Myocyte (in vitro differentiated cells): ENCODE data around the gene PIP4K2A. TPM values are rescaled to one million over a fixed set of nuclear protein-coding genes. Genes with fewer than 3 reads are reported as not detected.

Source experiments
- DNase-seq: peaks from one replicate; pipeline ENCODE4 v3.0.0-alpha.2; 2012; ENCODE audit warnings: low read depth
- total RNA-seq: library from RNA; depleted of rRNA; stranded (reverse); fragments of >200 nt; gene quantifications from 2 replicates; pipeline ENCODE4 v1.2.3, GENCODE V29; 2014

The PIP4K2A gene
- total RNA-seq, 1 donor from 2014 or later, result 22.5 TPM

DNA sequence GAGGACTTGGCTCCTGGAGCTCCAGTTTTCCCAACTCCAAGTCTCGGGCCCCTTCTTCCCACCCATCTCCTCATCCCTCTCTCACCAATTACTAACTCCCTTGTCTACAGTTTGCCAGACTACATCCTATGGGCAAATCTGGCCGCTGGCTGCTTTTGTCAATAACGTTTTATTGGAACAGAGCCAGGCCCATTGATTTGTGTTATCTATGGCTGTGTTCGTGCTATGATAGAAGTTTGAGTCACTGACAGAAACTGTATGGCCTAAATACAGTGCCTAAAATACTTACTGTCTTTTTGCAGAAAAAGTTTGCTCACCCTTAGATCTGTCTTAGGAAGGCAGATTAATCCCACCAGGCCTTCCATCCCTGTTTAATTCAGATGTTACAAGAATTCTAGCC, 71.3 kb downstream of the PIP4K2A start:
- no peak for DNase-seq

DNA sequence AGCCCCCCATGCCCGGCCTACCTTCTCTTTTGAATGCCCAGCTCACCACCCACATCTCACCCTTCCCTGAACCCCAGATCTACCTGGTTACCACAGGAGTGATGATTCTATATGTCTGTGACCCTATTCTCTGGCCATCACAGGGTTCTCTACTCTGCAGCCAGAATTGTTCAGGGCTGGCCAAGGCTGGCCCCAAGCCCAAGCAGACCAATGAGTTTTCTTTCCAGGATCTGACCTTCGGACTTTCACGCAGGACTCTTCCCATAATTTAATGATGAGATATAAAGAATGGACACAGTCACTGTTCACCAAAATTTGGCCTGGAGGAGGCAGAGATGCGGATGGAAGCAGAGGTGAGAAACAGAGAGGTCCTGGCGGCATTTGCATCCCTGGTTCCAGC, 72.6 kb downstream of the PIP4K2A start:
- no peak for DNase-seq

DNA sequence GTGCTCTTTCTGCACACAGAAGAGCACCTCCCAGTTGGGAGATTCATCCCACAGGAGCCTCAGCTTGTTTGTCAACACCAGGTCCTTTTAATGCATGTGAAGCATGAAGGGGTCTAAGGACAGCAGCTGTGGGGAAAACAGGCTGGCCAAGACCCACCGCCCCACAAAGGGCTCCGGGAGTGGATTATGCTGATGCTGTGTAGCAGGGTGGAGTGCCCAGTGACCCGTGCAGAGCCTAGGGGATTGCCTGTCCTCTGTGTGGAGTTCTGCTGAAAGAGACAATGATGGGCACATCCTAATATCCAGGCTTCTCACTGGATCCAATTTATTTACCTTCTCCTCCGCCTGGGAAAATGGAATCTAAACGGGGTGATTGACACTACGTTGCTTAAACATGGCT, 74.0 kb downstream of the PIP4K2A start:
- no peak for DNase-seq

DNA sequence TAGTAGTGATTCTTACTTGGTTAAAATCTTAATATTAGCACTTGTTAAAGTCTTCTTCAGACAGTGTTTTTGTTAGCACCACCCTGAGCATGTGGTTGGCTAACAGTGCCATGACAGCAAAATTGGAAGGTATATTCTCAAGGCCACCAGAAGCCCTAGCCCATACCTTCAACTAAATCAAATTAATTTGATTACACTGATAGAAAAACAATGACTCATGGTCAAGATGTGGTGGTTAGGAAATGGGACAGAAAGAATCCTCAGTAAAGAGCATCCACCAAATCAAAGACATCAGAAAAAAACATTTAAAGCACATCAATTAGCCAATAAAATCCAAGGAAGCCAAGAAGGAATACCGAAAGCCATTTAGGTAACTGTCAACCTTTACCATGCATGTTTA, 75.5 kb downstream of the PIP4K2A start:
- no peak for DNase-seq

DNA sequence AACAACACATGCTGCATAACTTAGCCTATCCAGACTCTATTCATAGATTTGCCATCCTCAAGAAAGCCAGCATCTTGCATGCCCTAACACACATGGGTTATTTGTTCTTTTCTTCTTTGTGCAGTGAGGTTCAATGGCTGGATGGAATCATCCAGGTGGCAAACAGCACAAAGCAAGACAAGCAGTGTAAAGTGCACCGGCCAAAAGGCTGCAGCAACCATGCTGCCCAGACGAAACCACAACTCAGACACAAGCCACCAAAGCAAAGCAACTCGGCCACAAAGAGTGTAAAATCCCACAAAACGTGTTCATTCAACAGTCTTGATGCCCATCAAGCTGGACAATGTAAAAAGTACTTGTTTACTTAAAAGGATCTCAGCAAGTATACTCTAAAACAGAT, 76.9 kb downstream of the PIP4K2A start:
- peak; percentile 45 for DNase-seq

GRCh38 chr10:22635650-22636049, 78.7 kb downstream of the PIP4K2A start:
- no peak for DNase-seq

DNA sequence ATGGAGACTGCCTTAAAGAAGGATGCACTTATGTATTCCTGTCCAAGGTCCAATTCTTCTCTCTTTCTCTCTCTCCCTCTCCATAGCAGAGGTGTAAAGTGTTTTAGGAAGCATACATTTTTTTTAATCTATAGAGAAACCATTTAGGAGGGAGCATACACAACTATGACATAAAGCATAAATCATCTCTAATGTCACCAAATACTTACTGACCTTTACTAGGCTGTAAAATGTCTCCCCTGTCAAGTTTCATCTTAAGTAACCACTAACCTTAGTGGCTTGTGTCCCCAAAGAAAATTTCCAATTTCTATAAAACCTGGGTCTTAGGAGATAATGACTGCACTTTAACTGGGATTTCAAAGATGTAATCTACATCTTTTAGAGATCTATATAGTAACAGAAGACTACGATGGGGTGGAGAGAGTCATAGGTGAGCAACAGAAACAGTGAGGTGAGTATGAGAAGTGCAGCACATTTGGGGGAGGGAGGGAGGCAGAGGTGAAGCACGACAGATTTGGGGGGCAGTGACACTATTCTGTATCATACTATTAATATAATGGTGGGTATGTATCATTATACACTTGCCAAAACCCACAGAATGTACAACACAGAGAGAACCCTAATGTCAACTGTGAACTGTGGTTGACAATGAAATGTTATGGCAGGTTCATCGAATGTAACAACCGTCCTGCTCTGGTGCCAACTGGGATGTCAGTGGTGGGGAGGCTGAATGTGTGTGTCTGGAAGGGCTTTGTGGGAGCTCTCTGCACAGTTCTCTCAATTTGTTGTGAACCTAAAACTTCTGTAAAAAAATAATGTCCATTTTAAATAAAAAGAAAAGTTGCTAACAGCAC, 79.5 kb downstream of the PIP4K2A start:
- DNase-seq, result no peak

- DNase-seq, result no peak
Observed at GRCh38 chr10:22634093-22634492, 80.3 kb downstream of the PIP4K2A start.

DNA sequence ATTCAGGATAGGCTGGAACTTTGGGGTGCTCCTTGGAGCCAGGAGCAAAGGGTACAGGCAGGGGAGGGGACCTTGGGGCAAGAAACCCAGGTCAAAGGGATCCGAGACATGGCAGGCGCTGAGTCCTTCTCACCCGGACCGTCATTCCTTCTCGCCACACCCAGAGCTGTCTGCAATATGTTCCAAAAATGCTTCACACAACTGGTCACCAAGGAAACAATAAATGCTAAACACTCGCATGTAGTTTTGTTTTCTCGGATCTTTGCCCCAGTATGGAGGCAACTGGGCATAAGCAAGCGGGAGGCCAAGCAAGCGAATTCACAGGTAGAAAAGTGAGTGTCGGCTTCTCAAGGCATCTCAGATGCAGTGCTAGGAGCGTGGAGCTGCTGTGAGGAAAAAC, 80.8 kb downstream of the PIP4K2A start:
- no peak for DNase-seq

- DNase-seq, result no peak
Observed at GRCh38 chr10:22633106-22633505, 81.3 kb downstream of the PIP4K2A start.

DNA sequence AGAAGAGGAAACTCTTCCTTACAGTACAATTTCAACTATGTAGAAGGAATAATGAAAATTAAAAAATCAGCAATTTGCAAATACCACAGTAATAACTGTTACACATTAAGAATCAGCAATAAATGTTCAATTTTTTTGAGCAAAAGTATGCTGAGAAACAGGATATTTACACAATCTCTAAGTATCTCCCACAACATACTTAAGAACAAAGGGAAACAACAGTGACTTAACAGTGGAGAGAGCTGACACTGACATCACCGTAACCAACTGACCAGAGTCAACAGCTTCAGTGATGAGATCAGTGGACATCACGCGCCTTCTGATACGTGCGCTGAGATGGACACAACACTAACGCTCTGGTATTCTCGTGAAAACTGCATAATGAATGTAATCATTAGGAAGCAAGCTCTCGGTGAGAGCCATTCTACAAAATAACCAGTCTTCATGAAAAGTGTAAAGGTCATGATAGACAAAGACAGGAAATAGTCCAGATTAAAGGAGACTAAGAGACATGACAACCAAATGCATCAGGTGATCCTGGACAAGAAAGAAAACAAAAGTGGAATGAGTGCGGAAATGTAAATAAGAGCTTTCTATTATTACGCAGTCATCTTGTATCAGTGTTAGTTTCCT, 82.6 kb downstream of the PIP4K2A start:
- no peak for DNase-seq

- no peak for DNase-seq
Observed at GRCh38 chr10:22631185-22631584, 83.2 kb downstream of the PIP4K2A start.

DNA sequence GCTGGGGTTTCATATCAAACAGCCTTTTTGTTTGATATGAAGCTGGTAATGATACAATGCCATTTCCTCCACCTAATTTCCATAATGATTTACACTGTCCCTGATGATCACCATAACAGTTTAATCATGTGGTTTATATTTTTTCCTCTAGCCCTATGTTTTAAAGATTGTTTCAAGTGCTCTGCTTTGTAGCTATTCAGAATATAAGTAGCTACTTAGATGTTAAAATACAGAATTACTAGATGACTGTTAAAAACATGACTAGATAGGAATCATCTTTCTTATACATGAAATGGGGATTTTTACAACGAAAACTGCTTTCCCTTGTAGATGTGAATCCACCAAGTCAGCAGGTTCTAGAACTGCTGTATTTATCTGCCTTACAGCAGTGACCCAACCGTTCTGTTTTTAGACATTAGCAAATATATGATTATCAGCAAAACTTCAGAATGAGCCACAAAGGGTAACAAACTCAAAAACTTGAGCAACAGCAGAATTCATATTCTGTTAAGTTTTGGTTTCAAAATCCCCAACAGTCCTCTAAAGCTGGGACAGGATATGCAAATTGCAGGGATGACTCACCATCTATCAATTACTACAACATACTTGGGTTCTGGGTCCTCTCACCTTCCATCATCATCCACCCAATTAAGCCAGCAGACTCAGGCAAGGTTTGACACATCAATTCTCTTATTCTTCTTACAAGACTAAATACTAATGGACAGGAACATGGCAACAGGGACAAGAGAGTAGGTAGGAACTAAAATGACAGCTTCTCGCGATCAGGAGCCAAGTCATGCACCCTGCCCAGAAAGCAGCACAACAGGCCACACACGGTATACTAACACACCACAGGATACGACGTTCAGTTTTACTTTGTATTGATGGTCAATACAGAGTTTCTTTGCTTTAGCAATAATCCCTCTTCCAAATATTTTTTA, 83.9 kb downstream of the PIP4K2A start:
- no peak for DNase-seq

DNA sequence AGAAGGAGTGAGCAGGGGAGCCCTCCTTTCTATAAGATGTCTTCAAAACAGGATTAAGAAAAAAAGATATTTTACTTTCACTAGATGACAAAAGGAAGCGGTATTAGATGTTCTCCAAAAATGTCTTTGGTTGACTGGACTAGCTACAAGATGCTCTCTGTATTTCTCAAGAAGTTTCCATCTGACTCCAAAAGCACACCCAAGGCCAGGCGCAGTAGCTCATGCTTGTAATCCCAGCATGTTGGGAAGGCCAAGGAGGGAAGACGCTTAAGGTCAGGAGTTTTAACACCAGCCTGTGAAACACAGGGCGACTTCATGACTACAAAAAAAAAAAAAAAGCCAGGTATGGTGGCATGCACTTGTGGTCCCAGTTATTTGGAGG, 84.5 kb downstream of the PIP4K2A start:
- no peak for DNase-seq

DNA sequence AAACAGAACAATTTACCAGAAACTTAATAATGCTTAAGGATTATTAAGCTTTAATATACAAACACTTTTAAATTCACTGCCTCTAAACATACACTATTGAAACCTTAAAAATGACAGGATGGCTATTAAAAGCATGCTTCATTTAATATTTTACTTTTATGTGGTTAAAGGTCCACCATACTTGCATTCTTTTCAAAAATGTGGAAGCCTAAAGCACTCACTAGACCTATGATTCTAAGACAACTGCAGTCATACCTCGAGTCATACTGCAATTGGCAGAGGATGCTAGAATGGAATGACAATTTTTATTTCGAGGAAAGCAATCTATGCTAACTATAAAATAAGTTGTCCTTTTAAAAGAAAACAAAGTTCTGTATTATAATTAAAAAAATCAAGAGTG, 85.3 kb downstream of the PIP4K2A start:
- DNase-seq, result no peak

GRCh38 chr10:22628309-22628708, 86.1 kb downstream of the PIP4K2A start:
- DNase-seq, result no peak

GRCh38 chr10:22626784-22627183, 87.6 kb downstream of the PIP4K2A start:
- no peak for DNase-seq

- DNase-seq, result no peak
Observed at GRCh38 chr10:22625516-22626290, 88.7 kb downstream of the PIP4K2A start.

GRCh38 chr10:22624287-22624738, 90.1 kb downstream of the PIP4K2A start:
- no peak for DNase-seq

DNA sequence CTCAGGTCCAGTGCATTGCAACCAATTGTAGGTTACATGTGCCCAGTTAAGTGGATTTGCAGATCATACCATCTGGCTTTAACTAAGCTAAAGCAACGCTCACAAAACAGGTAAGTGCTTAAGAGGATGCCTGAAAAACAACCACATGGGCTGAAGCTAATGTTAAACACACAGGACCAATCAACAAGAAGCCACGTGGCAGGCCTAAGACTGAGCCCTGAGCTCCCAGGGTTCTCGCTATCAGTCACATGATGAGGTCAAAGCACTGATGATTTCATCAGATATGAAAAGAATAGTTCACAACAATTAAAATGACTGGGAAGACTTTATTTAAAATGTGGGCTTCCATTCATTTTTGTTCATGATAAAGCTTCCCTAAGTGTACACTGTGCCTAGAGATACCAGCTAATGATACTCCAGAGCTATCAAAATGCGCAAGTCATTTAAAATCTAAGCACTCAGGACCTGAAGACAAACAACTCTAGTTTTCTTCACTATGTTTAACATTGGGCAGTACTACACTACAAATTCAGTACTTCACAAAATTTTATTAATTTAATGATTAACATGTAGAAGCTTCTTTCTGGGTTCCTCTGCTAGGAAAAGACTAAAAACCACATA, 90.6 kb downstream of the PIP4K2A start:
- DNase-seq, result no peak
